Keratinocyte (primary cell): Measurements from ENCODE around the gene GPC5. TPM values are rescaled to one million over a fixed set of nuclear protein-coding genes. Genes with fewer than 3 reads are reported as not detected.

Experiments used
- DNase-seq: peaks from one replicate; pipeline ENCODE4 v3.0.0-alpha.2; 2011; ENCODE audit warnings: low read depth, missing footprints, low spot score
- FAIRE-seq: peaks from 2 replicates; lab custom pipeline; 2011; peaks lifted over from hg19 to GRCh38; lab: Jason Lieb, UNC
- H2AFZ ChIP-seq: 2 replicates; pipeline ENCODE4 v1.6.0; 2012; ENCODE audit warnings: low read length, control low read depth, inconsistent platforms; ENCODE audit not compliant: control insufficient read depth
- H3K27ac ChIP-seq: 2 replicates; pipeline ENCODE4 v1.5.1; 2011; ENCODE audit warnings: low read length; ENCODE audit not compliant: control insufficient read depth, insufficient read depth
- H3K27me3 ChIP-seq: 3 replicates; pipeline ENCODE4 v1.6.0; 2011; ENCODE audit warnings: low read length; ENCODE audit not compliant: control insufficient read depth, insufficient read depth; ENCODE audit errors: extremely low read depth
- H3K36me3 ChIP-seq, 2 experiments: 2 replicates in 1 of 2; 3 replicates in 1 of 2; pipeline ENCODE4 v1.5.1; 2011; ENCODE audit warnings: low read length in 2 of 2, mild to moderate bottlenecking in 1 of 2; ENCODE audit not compliant: control insufficient read depth in 2 of 2, insufficient read depth in 2 of 2; ENCODE audit errors: extremely low read depth in 1 of 2
- H3K4me1 ChIP-seq: 3 replicates; pipeline ENCODE4 v1.5.1; 2011; ENCODE audit warnings: low read length; ENCODE audit not compliant: control insufficient read depth, insufficient read depth; ENCODE audit errors: extremely low read depth
- H3K4me2 ChIP-seq: 3 replicates; pipeline ENCODE4 v1.6.0; 2011; ENCODE audit warnings: low read depth, low read length; ENCODE audit not compliant: control insufficient read depth, insufficient read depth; ENCODE audit errors: extremely low read depth
- H3K4me3 ChIP-seq, 3 experiments: fragments of 200-600 bp in 1 of 3; sonication (generic) in 1 of 3; 2 replicates in 2 of 3; 3 replicates in 1 of 3; pipeline ENCODE4 v1.5.1; 2011 to 2016; ENCODE audit warnings: low read length in 3 of 3, mild to moderate bottlenecking in 3 of 3, control low read depth in 2 of 3, inconsistent platforms in 1 of 3, low read depth in 1 of 3, mixed read lengths in 1 of 3, mixed run types in 1 of 3, moderate library complexity in 1 of 3; ENCODE audit not compliant: control insufficient read depth in 2 of 3, insufficient read depth in 2 of 3; ENCODE audit errors: extremely low read depth in 1 of 3
- H3K79me2 ChIP-seq: 2 replicates; pipeline ENCODE4 v1.6.0; 2012; ENCODE audit warnings: low read length; ENCODE audit not compliant: control insufficient read depth, insufficient read depth
- H3K9ac ChIP-seq: 3 replicates; pipeline ENCODE4 v1.6.0; 2011; ENCODE audit warnings: low read length; ENCODE audit not compliant: control insufficient read depth, insufficient read depth; ENCODE audit errors: extremely low read depth
- H3K9me1 ChIP-seq: 3 replicates; pipeline ENCODE4 v1.6.0; 2011; ENCODE audit warnings: low read length; ENCODE audit not compliant: control insufficient read depth, insufficient read depth; ENCODE audit errors: extremely low read depth
- H3K9me3 ChIP-seq: 2 replicates; pipeline ENCODE4 v1.5.1; 2012; ENCODE audit warnings: low read depth, low read length; ENCODE audit not compliant: control insufficient read depth
- H4K20me1 ChIP-seq: 3 replicates; pipeline ENCODE4 v1.6.0; 2011; ENCODE audit warnings: low read length; ENCODE audit not compliant: control insufficient read depth, insufficient read depth; ENCODE audit errors: extremely low read depth
- CTCF ChIP-seq, 3 experiments: IDR thresholded peaks in 1 of 3; conservative IDR thresholded peaks in 1 of 3; optimal IDR thresholded peaks in 1 of 3; 2 replicates in 2 of 3; 3 replicates in 1 of 3; pipeline versions ENCODE3 to v1.5.1; 2011; ENCODE audit warnings: low read length in 3 of 3, mild to moderate bottlenecking in 3 of 3, moderate library complexity in 2 of 3, control low read depth in 1 of 3, inconsistent platforms in 1 of 3; ENCODE audit not compliant: insufficient read depth in 2 of 3; ENCODE audit errors: extremely low read depth in 1 of 3
- EZH2 ChIP-seq: IDR thresholded peaks from one replicate; pipeline ENCODE4 v1.6.1; 2012; ENCODE audit warnings: inconsistent platforms, mild to moderate bottlenecking, low read length, moderate library complexity
- dilution Hi-C: fragments of 300-500 bp; cut with MboI; formaldehyde crosslinking; loops from one replicate; pipeline ENCODE4 v1.7.0; 2020; ENCODE audit warnings: low sequenced_read_pairs; ENCODE audit not compliant: extremely low pct_ligation_motif_present
- polyA plus RNA-seq, 5 experiments: library from polyadenylated mRNA; depleted of rRNA in 3 of 5; stranded (reverse) in 3 of 5; stranded (forward) in 1 of 5; unstranded in 1 of 5; fragments of >200 nt; gene quantifications; 1 replicate in 1 of 5; 2 replicates in 3 of 5; 3 replicates in 1 of 5; pipeline versions ENCODE4 v1.2.1 to v1.2.3, GENCODE V29; 2011 to 2012; ENCODE audit warnings: missing spikeins in 2 of 5, low read depth in 1 of 5, low replicate concordance in 1 of 5

The GPC5 gene
- polyA plus RNA-seq, 1 donor (not counting 4 experiments of a cell fraction or from before 2014, with no cell fraction given), result 0.10 TPM

- Histone ChIP-seq H3K9me3 (no peaks in the 10 kb centered on the region), H3K27me3 (no peaks in the 10 kb centered on the region), H3K79me2 (no peaks in the 10 kb centered on the region), H3K9me1 (no peaks in the 10 kb centered on the region), H3K9ac (no peak overlapping the region), H3K4me1 (no peaks in the 10 kb centered on the region), H3K4me3 (no peak overlapping the region), H3K27ac (no peak overlapping the region), H3K36me3 (no peaks in the 10 kb centered on the region), H4K20me1 (no peaks in the 10 kb centered on the region), H3K4me2 (no peak overlapping the region), H2AFZ (no peak overlapping the region)
- TF ChIP-seq CTCF (optimal IDR thresholded peaks at IDR 0.05 in 1 of 3, IDR thresholded peaks at IDR 0.05 in 1 of 3, conservative IDR thresholded peaks at IDR 0.05 in 1 of 3; ENCODE audit: extremely low read depth in 1 of 3, insufficient read depth in 2 of 3, low read length in 3 of 3) (no peak), EZH2 (no peak)
- dilution Hi-C loops, result no loop called here
- DNase-seq (no peak), FAIRE-seq (no peak)
Measured at GRCh38 chr13:92658293-92658692, 1259.9 kb downstream of the GPC5 start.

GRCh38 chr13:92661406-92661805 is 1263.0 kb downstream of the GPC5 start:
- no peak overlapping the region for H3K4me2 ChIP-seq
- FAIRE-seq (no peak), DNase-seq (no peak)
- no peaks in the 10 kb centered on the region for H3K4me1 ChIP-seq
- no peaks in the 10 kb centered on the region for H3K27me3 ChIP-seq
- H3K27ac ChIP-seq, result no peak overlapping the region
- dilution Hi-C loops, result no loop called here
- H3K9me1 ChIP-seq, result no peaks in the 10 kb centered on the region
- H2AFZ ChIP-seq, result no peak overlapping the region
- no peak overlapping the region for H3K4me3 ChIP-seq
- H4K20me1 ChIP-seq, result no peaks in the 10 kb centered on the region
- no peaks in the 10 kb centered on the region for H3K9me3 ChIP-seq
- no peaks in the 10 kb centered on the region for H3K36me3 ChIP-seq
- no peak overlapping the region for H3K9ac ChIP-seq
- TF ChIP-seq EZH2 (no peak), CTCF (optimal IDR thresholded peaks at IDR 0.05 in 1 of 3, IDR thresholded peaks at IDR 0.05 in 1 of 3, conservative IDR thresholded peaks at IDR 0.05 in 1 of 3; ENCODE audit: extremely low read depth in 1 of 3, insufficient read depth in 2 of 3, low read length in 3 of 3) (no peak)
- H3K79me2 ChIP-seq, result no peaks in the 10 kb centered on the region
